Brain pericyte (primary cell): Measurements from ENCODE around the gene TIFAB.
"Not testable (repeated sequence)": the region's sequence is repeated elsewhere in the genome, so short reads cannot be mapped to it uniquely, and the experiment has no call there.

Experiments
- DNase-seq: peaks from one replicate; pipeline ENCODE4 v3.0.0-alpha.2; 2012; ENCODE audit warnings: low read depth, low spot score

Gene TIFAB, protein sequence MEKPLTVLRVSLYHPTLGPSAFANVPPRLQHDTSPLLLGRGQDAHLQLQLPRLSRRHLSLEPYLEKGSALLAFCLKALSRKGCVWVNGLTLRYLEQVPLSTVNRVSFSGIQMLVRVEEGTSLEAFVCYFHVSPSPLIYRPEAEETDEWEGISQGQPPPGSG

DNA sequence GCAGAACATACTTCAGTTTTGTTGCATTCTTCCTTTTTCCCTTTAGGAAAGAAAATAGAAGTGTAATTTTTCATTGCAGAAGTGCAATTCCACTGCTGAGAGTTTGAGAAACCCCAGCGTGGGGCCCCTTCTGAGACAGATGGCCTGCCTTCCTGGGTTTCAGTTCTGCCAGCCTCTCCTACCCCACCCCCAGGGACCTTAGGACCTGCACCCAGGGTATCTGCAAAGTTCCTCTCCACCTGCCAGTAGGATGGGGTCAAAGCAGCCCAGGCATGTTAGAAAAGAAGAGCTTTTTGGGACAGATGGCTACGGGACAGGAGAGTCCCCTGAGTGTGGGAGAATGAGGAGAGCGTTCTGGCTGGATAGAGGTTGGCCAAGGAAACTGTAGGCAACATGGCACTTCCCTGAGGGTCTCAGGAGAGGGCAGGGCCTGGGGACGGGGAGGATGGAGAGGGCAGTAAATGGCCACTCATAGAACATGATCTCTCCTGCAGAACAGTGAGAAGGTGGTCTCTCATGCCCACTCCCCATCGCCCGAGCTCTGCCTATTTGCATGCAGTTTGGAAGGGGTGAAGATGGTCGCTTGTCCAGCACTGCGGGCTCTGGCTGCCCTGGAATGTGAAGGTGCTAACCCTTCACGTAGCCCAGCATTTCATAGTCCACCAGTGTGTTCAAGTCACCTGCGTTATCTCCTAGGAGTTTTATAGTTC is at the start of gene TIFAB:
Gene TIFAB (minus strand): TSS at position 31 of the 710 bp plus-strand sequence. CDS start 2,412 bp downstream, outside the sequence.
- DNase-seq, result no peak

DNA sequence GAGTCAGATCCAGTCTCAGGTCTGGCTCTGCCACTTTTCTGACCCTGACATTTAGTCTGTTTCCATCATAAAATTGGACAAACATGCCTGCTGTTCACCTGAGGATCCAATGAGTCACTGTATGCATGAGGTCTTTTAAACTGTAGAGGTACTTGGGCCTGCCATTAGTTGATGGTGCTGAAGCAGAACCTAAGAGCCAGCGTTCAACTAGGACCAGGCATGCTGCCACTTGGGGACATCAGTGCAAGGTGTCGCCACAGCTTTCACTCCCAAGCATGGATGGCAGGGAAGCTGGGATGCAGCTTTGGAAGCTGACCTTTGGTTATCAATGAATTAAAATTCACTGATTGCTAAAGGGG is 46.5 kb upstream of the TIFAB start:
- no peak for DNase-seq

DNA sequence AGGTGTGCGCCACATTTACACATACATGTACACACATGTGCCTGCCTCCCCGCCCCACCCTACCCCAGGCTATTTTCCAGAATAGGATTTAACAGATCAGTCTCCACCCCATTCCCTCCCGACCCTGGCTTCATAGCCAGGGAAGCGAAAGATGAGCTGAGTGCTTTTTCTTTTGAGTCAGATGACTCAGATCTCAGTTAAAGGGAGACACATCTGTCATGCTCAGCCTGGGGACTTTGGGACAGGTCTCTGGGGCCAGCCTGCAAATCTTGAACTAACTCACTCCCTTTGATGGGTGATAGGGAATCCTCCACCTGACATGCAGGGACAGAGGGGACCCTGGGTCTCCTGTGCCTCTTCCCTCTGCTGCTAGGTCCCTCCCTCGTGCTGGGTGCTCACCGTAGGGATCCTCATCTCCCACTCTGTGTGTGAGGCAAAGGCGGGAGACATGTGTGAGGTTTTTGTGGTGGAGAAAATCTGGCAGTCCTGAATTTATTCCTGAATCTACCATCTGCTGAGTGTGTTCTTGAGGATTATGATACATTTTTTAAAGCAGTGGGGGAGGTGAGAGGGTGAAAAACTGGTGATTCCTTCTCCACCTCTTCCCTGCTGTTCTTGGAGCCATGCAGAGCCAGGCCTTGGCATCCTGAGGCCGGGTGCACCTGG is 46.0 kb upstream of the TIFAB start:
- no peak for DNase-seq

DNA sequence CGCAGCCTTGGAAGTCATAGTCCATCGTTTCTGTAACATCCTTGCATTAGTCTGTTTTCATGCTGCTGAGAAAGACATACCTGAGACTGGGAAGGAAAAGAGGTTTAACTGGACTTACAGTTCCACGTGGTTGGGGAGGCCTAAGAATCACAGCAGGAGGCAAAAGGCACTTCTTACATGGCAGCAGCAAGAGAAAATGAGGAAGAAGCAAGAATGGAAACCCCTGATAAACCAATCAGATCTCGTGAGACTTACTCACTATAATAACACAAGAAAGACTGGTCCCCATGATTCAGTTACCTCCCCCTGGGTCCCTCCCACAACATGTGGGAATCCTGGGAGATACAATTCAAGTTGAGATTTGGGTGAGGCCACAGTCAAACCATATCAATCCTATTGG is 43.4 kb upstream of the TIFAB start:
- not testable (repeated sequence) for DNase-seq

DNA sequence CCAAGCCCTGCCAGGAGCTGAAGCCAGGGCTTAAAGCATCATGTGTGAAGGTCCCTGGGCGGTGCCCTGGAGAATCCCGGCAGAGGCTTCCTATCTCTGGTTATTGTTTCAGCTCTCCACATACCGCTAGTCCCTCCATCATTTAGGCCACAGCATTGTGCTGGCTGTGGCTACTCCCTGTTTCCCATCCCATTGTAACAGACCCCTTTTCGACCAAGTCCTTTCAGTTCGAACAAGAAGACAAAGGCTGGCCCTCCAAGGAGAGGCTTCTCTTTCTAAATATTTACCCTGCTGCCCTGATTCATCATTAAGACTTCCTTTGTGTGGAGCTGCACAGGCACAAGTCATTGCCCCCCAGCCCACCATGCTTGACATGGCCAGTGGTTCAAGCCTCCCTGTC is 42.0 kb upstream of the TIFAB start:
- no peak for DNase-seq

DNA sequence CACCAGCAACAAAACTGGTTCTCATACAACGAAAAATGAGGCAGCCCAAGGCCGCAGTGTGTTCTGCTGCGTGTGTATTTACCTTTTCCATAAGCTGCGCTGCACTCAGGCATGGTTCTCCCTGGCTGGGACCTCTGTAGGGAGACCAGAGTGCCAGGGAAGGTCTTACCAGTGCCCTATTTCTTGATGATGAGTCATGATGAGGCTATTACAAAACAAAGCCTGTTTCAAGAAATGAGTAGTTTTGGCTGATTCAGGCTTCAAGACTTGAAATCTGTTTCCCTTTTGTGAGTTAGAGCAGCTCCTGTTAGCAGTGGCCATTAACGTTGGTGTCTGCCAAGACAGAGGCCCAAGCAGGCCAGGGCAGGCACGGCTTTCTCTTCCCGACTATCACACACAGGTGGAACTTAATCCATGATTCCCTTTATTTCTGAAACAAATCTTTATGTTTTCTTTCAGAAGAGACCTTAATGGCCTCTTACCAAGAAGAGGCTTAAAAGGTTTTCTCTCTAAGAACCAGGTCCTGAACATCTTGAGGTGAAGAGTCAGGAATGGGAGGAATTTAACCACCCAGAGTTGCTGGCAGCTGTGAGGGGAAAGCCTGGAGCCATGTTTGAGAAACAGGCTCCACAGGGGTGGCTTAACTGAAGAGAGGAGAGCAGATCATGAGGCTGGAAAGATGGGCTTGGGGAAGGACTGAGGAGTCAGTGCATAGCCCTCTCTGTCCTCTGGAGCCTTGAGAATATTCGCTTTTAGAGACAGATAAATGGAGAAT is 41.4 kb upstream of the TIFAB start:
- DNase-seq, result no peak

DNA sequence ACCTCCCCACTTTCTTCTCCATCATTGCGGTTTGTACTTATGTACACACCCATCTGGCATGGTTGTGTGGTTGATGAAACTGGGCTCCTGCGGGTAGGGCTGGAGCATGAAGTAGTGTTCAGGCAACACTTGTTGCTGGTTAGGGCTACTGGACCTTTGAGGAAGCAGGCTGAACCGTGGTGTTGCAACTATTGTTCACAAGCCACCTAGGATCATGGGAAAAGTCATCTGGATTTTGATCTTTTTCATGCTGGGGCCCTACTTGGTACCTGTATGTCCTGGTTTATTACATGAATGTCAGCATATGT is 40.1 kb upstream of the TIFAB start:
- DNase-seq, result no peak

DNA sequence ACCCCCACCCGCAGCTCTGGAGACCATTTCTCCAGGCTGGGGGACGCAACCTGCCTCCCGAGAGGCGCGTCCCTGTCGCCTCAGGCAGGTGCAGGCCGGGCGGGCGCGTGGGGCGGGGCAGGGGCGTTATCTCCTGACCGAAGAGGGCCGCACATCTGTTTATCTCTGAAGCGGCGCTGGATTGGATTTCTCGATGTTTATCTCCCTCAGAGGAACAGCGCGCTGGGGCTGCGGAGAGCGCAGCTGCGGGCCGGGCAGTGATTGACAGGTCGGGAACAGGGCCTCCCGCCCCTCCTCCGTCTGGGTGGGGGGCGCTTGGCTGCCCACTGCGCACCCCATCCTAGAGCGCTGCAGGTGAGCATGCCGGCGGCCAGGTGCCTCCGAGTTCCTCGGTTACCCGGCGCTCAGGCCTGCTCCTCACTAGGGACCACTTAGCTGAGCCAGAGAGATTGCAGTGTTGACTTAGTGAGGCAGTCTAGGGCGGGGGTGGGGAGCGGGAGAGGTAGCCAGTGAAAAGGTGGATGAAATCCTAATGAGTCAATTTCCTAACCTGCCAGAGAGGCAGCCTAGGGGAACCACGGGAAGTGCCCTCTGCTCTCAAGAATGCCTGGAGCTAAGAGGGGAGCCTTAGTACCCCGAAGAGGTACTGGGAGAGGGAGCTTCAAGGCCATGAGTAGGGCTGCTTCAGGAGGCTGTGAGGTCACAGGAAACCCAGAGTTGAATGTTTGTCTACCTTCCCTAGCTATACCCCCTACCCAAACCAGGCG is 39.6 kb upstream of the TIFAB start:
- no peak for DNase-seq

DNA sequence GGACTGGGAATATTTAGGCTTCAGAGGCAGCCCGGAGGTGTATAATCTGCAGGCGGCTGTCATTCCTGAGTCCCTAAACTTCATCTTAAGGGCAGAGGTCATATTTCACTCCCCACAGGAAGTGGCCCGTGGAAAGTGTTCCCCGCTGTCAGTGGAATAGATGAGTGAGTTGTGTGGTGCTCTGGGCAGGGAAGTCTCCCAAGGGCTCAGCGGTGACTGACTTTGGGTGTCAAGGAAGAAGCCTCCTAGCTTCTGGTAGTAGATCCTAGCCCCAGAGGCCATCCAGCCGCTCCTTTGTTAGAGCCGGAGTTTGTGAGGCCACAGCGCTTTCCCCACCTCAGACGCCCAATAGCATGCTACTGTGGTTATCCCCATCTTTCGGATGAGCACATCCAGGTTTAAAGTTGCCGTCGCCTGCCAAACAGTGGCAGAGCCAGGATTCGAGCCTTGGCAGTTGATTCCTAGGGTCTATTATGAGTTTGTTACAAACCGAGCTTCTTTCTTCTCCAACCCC is 38.9 kb upstream of the TIFAB start:
- no peak for DNase-seq

DNA sequence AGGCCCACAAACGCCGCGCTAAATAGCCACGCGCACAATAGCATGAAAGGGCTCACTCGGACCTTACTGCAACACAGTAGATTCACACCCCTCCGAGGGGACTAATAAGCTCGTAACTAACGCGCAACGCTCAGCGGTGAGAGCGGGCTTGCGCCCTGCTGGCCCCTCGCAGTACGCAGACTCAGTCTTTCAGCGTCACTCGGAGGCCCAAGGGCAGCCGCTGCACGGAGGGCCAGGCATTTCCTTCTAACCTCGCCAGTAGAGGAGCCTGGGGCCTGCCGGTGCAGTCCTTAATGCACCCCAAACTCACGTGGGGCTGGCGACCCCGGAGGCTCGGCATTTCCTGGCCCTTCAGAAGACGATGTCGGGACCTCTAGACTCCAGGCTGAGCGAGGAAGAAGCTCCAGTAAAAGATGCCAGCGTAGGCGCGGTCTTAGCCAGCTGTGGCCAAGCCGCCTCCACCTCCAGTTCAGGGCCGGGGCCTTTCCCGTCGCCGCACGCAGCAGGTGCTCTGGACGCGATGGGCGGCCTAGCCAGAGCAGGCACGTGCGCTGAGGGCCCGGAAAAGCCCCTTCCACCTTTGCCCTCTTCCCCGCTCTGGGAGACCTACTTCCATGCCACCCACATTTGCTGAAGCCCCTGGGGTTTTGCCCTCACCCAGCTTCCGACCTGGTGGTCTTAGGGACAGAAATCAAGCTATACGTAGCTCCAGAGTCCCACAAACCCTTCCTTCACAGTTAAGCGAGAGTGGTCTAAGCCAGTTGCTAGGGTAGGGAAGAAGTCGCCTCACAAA is 38.3 kb upstream of the TIFAB start:
- no peak for DNase-seq

DNA sequence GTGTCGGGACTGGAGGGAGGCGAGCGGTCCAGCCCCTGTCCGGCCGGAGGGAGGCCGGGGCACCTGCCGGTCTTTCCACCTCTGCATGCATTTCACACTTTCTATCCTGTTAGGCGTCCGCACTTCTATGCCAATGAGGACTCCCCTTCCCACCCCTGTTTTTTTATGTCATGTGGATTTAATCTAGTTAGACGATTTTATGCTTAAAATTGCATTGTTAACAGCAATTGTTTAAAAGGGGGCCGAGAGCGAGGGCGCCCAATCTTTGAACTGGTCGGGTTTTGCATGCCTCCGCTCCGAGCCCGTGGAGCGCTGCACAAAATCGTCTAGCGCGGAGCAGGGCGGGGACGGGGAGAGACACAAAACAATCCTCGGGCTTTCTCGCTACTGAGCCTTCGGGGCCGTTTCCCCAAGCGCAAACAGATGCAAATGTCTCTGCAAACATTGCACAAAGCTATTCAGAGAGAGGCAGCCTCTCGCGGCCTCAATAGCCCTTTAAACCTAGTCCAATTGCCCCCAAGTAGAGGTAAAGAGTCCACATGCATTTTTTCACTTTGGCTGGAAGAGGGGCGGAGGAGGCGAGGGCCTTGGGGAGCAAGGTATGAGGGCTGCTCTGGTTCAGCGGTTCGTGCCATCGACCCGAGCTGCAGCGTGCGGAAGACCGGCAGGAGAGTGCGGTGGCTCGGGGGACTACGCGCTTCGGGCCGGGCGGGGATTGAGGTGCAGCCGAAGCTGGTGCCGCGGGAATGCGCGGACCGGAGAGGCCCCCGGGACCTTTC is 37.5 kb upstream of the TIFAB start:
- no peak for DNase-seq

DNA sequence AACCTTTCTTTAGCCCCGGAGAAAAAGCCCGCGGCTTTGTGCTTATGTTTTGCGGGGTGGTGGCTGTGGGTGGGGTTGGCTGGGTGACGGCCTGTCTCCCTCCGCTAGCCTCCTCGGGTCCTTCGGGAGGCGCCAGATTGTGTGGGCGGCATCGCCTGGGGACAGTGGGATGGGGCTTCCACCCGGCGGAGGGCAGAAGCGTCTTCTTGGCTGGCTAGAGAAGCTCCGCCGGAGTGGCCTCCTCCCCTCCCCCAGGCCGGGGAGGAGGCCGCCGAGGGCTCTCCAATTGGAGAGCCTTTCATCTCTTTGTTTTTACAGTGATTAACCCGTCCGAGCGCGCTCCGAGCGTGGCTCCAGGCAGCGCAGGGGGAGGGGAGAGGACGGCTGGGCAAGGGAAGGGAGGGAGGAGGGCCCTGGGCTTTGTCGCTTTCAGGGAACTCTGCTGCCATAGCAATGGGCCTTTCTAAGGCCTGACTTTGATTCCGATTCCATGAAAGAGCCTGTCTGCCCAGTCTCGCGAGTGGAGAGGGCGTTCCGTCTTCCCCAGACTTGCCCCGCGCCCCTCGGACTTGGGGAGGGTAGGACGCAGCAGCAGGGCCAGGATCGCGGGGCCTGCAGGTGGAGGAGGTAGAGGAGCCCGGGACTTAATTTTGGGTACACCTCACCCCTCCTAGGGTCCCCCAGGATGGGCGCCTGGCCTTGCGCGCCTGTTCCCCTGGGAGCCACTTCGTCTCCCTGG is 36.7 kb upstream of the TIFAB start:
- no peak for DNase-seq

DNA sequence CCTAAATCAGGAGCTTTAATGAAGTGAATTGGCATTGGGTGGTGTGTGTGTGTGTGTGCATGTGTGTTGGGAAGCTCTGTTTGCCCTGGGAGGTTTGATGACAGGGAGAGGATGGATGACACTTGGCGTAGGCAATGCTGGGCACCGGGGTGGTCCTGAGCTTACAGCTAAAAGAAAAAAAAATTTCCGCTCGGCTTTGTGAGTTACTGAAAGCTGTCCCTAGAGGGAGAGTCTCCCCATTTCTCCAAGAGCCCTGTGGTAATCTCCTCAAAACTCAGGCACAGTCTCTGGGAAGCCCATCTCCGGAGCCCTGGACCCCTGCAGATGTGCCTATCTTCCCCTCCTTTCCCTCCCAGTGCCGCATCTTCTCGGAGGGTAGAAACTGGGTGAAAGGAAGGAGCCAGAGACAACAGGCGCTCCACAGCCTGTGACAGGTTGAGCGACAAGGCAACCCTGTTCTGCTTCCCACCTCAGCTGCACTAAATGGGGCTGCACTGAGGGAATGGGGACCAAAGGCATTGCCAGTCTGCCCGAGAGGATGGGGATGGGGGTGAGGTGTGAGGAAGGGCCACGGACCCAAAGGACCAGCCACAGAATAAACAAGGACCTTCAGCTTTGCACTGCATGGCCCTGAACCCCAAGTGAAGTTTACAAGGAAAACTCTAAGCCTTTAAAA is 35.8 kb upstream of the TIFAB start:
- no peak for DNase-seq

DNA sequence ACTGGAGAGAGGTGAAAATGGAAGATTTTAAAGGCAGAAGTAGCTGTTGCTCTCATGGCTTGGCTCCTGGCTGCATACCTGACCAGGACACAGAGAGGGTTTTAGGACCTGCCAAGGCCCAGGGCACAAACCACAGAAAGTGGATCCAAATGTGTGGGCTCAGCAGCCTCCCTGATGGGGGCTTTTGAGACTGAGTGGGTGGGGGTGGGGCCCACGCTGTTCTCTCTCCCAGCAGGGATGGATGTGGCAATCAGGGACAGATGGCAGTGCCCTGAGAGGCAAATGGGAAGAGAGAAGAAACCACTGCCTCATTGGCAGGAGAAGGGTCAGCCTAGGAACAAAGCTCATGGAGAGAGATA is 34.9 kb upstream of the TIFAB start:
- no peak for DNase-seq

DNA sequence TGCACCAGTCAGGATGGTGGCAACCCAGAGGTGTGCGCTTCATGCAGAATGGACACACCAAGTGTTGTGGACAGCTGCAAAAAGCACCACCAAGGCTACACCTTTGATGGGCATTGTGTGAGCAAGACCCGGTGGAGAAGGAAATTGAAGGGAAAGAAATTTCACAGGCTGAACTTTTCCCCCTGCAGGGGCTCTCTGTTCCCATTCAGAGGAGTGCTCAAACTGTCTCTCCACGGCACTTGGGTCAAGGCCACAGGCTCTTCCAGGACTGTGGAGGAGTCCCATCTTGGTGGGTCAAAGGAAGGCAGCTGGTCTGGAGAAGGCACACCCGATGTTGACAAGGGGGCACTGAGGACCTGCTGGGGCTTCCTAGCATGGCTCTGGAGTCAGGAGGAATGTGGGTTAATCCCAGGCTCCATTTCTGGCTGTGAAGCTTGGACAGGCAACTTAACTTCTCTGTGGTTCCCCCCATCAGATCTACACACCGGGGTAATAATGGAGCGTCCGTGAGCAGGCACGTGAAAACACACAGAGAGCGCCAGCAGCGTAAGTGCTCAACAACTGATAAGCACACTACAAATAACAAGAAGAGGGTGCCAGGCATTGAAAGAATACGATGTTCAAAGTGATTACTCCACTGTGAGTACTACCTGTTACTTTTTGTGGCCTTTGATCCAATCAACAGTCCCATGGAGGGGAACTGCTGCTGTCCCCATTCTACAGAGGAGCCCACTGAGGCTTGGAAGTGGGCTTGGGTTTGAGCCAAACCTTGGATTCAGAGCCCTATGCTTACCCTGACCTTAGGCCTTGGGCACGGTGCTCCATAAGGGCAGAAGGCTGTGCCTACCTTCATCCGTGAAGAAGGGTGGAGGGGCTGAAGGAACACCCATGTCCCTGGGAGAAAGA is 34.2 kb upstream of the TIFAB start:
- no peak for DNase-seq

DNA sequence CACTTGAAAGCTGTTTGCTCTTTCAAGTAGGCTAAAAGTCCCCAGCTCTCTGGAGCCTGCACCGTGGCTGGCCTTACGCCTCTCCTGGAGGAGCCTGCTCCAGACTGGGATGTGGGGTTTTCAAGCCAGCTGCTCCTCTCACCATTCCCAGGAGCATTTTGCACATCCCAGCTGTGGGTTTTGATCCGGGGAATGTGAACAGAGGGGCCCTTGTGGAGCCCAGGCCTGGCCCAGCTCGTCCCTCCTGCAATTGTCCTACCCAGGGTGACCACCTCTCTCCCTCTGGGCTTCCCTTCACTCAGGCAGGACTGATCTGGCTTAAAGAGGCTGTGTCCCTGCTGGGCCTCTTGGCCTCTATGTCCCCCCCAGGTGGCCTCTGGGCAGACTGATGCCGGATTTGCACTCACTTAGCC is 32.5 kb upstream of the TIFAB start:
- DNase-seq, result no peak

DNA sequence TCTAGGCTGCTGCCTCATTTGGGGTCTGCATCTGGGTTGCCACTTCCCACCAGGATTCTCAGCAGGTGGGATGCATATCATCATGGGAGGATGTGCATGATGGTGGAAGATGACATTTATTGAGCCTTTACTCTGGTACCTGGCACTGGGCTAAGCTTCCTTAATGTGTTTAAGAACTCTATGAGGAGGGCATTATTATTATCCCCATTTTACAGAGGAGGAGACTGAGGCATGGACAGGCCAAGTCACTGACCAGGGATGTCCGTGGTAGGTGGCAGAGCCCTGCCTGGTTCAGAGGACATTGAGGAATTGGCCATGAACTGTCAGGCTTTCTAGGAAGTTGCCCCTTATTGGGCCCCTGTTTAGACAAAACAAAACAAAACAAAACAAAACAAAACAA is 31.1 kb upstream of the TIFAB start:
- DNase-seq, result no peak
